Tibial artery (tissue), 4 donors: ENCODE results near the gene VPS33A.

Experiments used
- DNase-seq, 2 donors: peaks; one replicate each; pipeline ENCODE4 v3.0.0-alpha.2; 2019
- H3K27ac ChIP-seq, 2 donors: fragments of 200-600 bp; sonication (generic) in 1 of 2; 1 replicate in 1 of 2; 2 replicates in 1 of 2; pipeline ENCODE4 v1.5.1; 2018 to 2019; ENCODE audit warnings: mild to moderate bottlenecking in 1 of 2
- H3K27me3 ChIP-seq, 2 donors: fragments of 200-600 bp; sonication (generic) in 1 of 2; one replicate each; pipeline versions ENCODE4 v1.5.1 to v1.6.0; 2016 to 2019
- H3K36me3 ChIP-seq, 3 donors: fragments of 200-600 bp; sonication (generic) in 2 of 3; one replicate each; pipeline ENCODE4 v1.5.1; 2016 to 2019; ENCODE audit warnings: mild to moderate bottlenecking in 2 of 3
- H3K4me1 ChIP-seq, 4 donors: fragments of 200-600 bp; sonication (generic) in 2 of 4; 1 replicate in 3 of 4; 2 replicates in 1 of 4; pipeline ENCODE4 v1.5.1; 2016 to 2019
- H3K4me3 ChIP-seq, 2 donors: fragments of 200-600 bp; sonication (generic) in 1 of 2; 1 replicate in 1 of 2; 2 replicates in 1 of 2; pipeline ENCODE4 v1.5.1; 2018 to 2019; ENCODE audit warnings: mild to moderate bottlenecking in 2 of 2
- H3K9me3 ChIP-seq, 3 donors: fragments of 200-600 bp; sonication (generic) in 1 of 3; one replicate each; pipeline ENCODE4 v1.5.1; 2016 to 2019
- intact Hi-C: fragments of 100-400 bp; cut with DNase I; formaldehyde crosslinking; loops from one replicate; pipeline ENCODE4 v1.15.0; 2023; ENCODE audit warnings: low total_unique reads
- TF ChIP-seq, protein P1 (sequence below), 2 experiments: fragments of 200-600 bp in 1 of 2; fragments of 450-650 bp in 1 of 2; IDR thresholded peaks; one replicate each; pipeline ENCODE4 v1.5.1; 2017 to 2019; ENCODE audit warnings: antibody characterized with exemption in 2 of 2, mild to moderate bottlenecking in 1 of 2, moderate library complexity in 1 of 2

Gene VPS33A

DNA sequence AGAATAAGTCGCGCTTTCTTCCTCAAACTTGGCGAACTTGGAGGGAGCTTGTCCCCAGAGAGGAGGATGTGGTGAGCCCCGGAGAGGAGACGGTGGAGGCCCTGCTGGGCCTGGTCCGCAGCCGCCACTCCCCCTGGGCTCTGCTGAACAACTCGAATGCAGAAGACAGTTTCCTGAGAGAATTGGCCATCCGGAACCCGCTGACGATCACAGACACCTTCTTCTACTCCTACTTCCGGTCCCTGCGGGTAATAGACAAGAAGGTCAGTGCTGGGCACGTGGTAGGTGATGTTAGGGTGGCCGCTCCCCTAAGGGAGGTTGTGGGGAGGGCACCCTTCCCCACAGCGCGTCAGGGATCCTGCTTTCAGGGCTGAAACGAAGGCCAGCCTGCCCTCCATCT, 81.8 kb downstream of the VPS33A start:
- H3K4me3 ChIP-seq = no peak overlapping the region
- H3K27me3 ChIP-seq = peaks cover 0 to 29% of the 10 kb centered on the region in 2 donors
- intact Hi-C loops = no loop called here
- no peaks in the 10 kb centered on the region for H3K36me3 ChIP-seq
- peaks cover 0 to 10% (median 9%) of the 10 kb centered on the region in 4 donors for H3K4me1 ChIP-seq
- no peak for DNase-seq
- no peak overlapping the region for H3K27ac ChIP-seq
- H3K9me3 ChIP-seq = no peaks in the 10 kb centered on the region
- TF ChIP-seq, protein P1, sequence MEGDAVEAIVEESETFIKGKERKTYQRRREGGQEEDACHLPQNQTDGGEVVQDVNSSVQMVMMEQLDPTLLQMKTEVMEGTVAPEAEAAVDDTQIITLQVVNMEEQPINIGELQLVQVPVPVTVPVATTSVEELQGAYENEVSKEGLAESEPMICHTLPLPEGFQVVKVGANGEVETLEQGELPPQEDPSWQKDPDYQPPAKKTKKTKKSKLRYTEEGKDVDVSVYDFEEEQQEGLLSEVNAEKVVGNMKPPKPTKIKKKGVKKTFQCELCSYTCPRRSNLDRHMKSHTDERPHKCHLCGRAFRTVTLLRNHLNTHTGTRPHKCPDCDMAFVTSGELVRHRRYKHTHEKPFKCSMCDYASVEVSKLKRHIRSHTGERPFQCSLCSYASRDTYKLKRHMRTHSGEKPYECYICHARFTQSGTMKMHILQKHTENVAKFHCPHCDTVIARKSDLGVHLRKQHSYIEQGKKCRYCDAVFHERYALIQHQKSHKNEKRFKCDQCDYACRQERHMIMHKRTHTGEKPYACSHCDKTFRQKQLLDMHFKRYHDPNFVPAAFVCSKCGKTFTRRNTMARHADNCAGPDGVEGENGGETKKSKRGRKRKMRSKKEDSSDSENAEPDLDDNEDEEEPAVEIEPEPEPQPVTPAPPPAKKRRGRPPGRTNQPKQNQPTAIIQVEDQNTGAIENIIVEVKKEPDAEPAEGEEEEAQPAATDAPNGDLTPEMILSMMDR (IDR thresholded peaks at IDR 0.05) = no peak

DNA sequence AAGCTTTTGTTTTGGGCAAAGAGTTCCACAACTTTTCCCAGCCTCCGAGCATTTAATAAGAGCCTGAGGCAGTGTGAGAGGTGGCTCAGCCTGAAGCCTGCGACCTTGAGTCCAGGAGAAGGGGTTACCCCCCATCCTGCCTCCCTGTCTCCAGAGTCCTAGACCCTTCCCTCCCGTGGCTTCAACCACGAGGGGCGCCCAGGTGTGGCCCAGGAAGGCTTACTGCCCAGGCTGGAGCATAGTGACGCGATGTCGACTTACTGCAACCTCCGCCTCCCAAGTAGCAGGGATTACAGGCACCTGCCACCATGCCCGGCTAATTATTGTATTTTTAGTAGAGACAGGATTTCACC, 82.7 kb downstream of the VPS33A start:
- H3K27ac ChIP-seq = no peak overlapping the region
- peaks cover 0 to 22% of the 10 kb centered on the region in 2 donors for H3K27me3 ChIP-seq
- H3K36me3 ChIP-seq = no peaks in the 10 kb centered on the region
- intact Hi-C loops = no loop called here
- no peaks in the 10 kb centered on the region for H3K9me3 ChIP-seq
- TF ChIP-seq, protein P1 (IDR thresholded peaks at IDR 0.05) = no peak
- H3K4me1 ChIP-seq = peaks cover 0 to 10% (median 9%) of the 10 kb centered on the region in 4 donors
- DNase-seq = no peak
- H3K4me3 ChIP-seq = peak overlapping the region; percentile 44 to 57

DNA sequence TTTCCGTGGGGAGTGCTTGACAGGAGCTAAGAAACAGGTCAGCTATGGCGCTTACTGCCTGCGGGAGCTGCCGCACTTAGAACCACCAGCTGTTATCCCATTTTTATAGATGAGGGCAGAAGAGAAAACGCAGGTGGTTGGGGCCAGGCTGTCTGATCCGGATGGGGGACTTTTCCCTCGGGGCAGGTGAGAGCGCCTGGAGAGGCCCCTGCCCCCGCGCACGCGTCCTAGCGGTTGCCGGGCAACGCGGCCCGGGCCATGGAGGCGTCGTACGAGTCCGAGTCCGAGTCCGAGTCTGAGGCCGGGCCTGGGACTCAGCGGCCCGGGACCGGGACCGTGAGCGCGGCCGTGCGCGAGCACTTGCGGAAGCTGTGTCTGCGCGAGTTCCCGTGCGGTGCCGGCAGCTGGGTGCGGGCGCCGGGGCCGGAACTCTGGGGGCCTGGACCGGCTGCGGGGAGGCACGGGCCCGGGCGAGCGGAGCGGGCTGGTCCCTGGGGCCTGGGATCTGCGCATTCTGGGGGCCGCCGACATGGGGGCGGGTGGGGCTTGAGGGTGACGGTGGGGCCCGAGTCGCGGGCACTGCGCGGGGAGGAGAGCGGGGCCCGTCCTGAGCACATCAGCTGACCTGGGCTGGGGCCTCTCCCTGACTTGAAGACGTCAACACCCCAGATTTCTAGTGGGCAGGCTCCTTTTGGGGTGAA, 83.3 kb downstream of the VPS33A start, which contains the start of gene LRRC43:
Gene LRRC43 (plus strand): TSS at position 237 of the 701 bp plus-strand sequence. CDS start 22 bp downstream, at position 259.
- no peak for DNase-seq
- intact Hi-C loops = no loop called here
- TF ChIP-seq, protein P1 (IDR thresholded peaks at IDR 0.05) = no peak
- peak within 1 kb of the TSS; percentile 44 to 57 for H3K4me3 ChIP-seq
- peaks cover 0 to 10% (median 9%) of the 10 kb centered on the region in 4 donors for H3K4me1 ChIP-seq
- H3K9me3 ChIP-seq = no peaks in the 10 kb centered on the region
- no peaks in the 10 kb centered on the region for H3K36me3 ChIP-seq
- peaks cover 0 to 20% of the 10 kb centered on the region in 2 donors for H3K27me3 ChIP-seq
- no peak within 1 kb of the TSS for H3K27ac ChIP-seq
